Choroid plexus epithelial cell (primary cell): ENCODE results near the gene TMC1.

ENCODE experiments used
- DNase-seq: peaks from one replicate; pipeline ENCODE4 v3.0.0-alpha.2; 2010; ENCODE audit warnings: low read depth
- H3K4me3 ChIP-seq: 2 replicates; pipeline ENCODE4 v1.5.1; 2011; ENCODE audit warnings: low read depth, mild to moderate bottlenecking, control low read depth, low read length, moderate library complexity
- CTCF ChIP-seq: conservative IDR thresholded peaks from 2 replicates; pipeline ENCODE4 v1.5.1; 2011; ENCODE audit warnings: low read depth, mild to moderate bottlenecking, control low read depth, inconsistent platforms, low read length, moderate library complexity

Gene TMC1

DNA sequence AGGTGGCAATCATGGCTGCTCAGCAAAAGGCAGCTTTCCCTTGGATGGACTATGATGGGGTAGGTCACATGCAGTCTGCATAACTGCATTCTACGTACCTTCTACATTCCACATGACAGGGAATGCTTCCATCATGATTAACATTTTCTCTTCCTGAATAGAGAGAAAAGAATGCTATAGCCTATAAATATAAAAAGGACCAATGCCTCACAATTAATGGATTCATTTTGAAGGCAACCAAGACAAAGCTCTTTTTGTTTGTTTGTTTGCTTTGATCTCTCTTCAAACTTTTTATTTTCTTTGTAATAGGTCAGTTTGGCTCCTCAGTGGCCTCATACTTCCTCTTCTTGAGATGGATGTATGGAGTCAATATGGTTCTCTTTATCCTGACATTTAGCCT lies 230.1 kb downstream of the TMC1 start:
- no peak for DNase-seq
- TF ChIP-seq CTCF, result no peak
- no peak overlapping the region for H3K4me3 ChIP-seq

DNA sequence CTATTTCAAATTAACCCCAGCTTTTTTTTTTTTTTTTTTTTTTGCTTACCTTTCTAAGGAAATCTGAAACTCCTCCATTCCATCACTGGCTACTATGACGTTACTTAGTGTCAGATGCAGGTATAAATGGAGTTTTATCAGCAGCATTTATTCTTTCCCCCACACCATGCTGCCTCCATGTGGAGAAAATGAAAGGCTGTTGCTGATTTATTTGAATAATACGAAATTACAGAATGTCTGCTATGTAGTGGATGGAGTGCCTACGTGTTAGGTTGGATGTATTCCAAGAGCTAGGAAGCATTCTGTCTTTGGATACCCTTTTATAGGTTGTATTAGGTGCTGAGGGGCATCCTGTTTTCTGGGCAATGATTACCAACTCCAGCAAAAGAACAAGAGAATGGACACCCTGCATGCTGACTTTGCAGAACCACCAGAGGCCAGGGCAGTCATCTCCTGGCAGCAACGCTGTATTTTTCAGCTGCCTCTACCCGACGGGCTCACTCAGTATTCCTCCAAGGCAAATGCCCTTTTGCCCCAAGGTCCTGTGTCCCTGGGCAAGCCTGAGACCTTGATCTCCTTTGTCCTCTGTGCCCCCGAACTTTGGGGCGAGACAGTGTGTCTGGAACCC lies 232.0 kb downstream of the TMC1 start:
- DNase-seq, result peak; percentile 53
- peak; percentile 59 for TF ChIP-seq CTCF
- H3K4me3 ChIP-seq, result no peak overlapping the region

- no peak overlapping the region for H3K4me3 ChIP-seq
- no peak for TF ChIP-seq CTCF
- DNase-seq, result no peak
These were observed 234.4 kb downstream of the TMC1 start for GRCh38 chr9:72755836-72756235.

DNA sequence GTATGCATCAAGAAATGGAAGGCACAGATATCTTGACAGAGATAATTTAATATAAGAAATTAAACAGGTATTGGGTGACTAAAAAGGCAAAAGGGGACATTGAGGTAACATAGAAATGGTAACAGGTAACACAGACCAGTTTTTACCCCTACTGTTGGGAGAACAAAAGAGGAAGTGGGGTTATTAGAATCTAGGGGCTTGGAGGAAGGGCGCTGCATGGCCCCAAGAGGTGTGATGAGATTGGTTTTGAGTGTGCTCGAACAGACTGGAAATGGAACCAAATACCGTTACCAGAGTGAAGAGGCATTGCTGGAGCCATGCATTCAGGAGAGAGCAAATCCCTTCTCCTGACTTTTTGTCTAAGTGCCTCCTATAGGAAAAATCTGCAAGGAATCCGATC lies 237.5 kb downstream of the TMC1 start:
- no peak for DNase-seq
- TF ChIP-seq CTCF, result no peak
- no peak overlapping the region for H3K4me3 ChIP-seq

DNA sequence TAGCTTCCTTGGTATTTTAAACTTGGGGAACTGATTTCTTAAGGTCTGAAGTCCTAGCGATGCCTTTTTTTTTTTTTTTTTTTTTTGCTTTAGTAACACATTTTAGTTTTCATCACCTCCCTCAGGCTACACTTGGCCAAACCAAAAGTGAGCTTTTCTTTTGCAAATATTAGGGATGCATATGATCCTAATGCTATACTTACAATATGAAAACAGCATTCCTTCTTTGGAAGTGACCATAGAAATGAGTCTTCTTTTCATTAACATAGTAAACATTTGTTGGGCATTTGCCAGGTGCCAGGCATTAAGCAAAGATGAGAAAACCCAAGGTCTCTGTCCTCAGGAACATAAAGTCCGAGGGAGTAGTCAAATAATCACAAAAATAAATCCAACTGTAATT lies 241.6 kb downstream of the TMC1 start:
- no peak for DNase-seq
- no peak for TF ChIP-seq CTCF
- H3K4me3 ChIP-seq, result no peak overlapping the region

- DNase-seq, result no peak
- H3K4me3 ChIP-seq, result no peak overlapping the region
- TF ChIP-seq CTCF, result no peak
These were observed 248.1 kb downstream of the TMC1 start for GRCh38 chr9:72769546-72769945.

DNA sequence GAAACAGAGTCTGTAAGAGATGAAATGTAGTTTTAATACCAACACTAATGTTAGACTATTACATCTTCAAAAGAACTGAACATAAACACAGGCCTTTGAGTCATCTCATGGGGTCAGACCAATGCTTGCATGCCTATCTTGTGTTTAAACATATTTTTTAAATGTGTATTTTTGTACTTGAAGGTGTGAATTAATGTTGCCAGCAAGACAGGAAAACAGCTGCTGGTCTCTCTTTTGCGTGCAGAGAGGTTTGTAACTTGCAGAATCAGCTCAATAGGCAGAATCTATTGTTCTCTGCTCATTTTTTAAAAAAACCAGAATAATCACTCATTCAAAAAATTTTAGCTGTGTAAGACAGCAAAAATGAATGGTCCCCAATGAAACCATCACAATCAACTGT lies 251.3 kb downstream of the TMC1 start:
- peak; percentile 8 for DNase-seq

More for the DNA sequence above, 251.3 kb downstream of the TMC1 start:
- no peak overlapping the region for H3K4me3 ChIP-seq
- TF ChIP-seq CTCF, result no peak
